HCEC 1CT (cell line): Measurements from ENCODE around the gene TTYH1.
A peak's percentile ranks its signal among the peaks of the same experiment; 100 is the strongest.
"Not testable (repeated sequence)": the region's sequence is repeated elsewhere in the genome, so short reads cannot be mapped to it uniquely, and the experiment has no call there.

Source experiments
- DNase-seq: peaks from one replicate; pipeline ENCODE4 v3.0.0-alpha.2; 2017

The TTYH1 gene

GRCh38 chr19:54415208-54415900 is at the start of gene TTYH1:
Gene TTYH1 (plus strand): TSS chr19:54415464. CDS start chr19:54415553, 89 bp downstream.
- DNase-seq: no peak

DNA sequence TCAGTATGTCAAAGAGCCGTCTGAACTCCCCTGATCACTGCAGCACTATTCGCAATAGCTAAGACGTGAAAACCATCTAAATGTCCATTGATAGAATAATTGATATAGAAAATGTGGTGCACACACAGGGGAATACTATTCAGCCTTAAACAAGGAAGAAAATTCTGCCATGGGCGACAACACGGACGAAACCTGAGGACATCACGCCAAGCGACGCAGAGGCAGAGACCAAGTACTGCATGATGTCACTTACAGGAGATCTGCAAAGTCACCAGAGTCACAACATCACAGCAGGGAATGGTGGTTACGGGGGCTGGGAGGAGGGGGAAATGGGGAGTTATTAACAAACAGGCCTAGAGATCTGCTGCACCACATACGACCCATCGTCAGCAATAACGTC is 49.5 kb upstream of the TTYH1 start:
- not testable (repeated sequence) for DNase-seq

DNA sequence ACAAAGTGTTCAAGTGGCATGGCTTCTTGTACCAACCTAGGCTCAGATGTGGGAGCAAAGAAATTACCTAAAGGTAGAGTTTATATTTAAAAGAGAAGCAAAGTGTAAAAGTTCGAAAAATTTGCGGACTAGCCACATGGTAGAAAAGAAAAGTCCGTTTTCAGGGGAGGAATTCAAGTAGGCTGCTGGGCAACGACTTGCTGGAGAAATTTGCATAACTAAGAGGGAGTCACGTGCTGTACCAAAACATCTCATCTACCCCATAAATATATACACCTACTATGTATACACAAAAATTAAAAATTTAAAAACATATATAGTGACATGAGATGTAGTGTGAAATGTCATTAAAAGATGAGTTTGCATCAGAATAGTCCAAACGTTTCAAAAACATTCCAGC is 48.5 kb upstream of the TTYH1 start:
- DNase-seq: no peak

- no peak for DNase-seq
Measured at GRCh38 chr19:54369082-54369687, 46.1 kb upstream of the TTYH1 start.

GRCh38 chr19:54369688-54370433 is 45.4 kb upstream of the TTYH1 start:
- DNase-seq: not testable (repeated sequence)

GRCh38 chr19:54370434-54370796 is 44.8 kb upstream of the TTYH1 start:
- DNase-seq: not testable (repeated sequence)

DNA sequence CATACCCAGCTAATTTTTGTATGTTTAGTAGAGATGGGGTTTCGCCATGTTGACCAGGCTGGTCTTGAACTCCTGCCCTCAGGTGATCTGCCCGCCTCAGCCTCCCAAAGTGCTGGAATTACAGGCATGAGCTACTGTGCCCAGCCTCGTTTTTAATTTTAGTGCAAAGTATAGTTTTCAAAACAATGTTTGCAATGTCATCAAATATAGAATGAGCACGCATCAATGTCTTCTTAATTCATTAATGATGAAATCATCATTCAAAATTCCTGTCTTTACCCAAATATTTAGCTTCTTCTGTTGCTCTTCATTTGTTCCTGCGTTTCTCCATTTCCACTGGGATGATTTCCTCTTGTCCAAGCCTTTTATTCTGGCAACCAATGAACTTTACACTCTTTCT is 43.8 kb upstream of the TTYH1 start:
- DNase-seq: not testable (repeated sequence)

GRCh38 chr19:54373781-54374631 is 41.3 kb upstream of the TTYH1 start:
- DNase-seq: no peak

GRCh38 chr19:54375181-54375938 is 39.9 kb upstream of the TTYH1 start:
- not testable (repeated sequence) for DNase-seq

DNA sequence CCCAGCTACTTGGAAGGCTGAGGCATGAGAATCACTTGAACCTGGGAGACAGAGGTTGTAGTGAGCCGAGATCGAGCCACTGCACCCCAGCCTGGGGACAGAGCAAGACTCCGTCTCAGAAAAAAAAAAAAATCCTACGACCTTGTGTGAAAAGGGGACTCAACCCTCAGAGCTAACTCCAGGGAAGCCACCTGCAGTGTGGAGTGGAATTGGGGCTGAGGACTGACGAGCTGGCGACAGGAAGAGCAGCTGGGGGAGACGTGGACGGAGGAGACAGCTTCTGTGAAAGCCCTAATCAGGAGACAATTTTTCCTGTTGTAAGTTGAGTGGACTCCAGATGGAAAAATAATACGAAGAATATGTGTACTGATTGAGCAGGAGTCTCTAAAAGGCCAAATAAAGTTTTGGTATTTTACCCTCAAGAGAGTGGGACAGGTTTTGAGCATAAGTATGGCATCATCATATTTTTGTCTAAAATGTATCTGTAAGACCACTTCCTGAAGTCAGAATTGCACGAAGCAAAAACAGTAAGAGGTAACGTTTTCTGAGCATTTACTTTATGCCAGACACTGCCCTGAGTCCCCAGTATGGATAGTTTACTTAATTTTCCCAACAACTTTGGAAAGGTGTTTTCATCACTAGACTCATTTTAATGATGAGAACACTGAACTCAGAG is 38.5 kb upstream of the TTYH1 start:
- no peak for DNase-seq

DNA sequence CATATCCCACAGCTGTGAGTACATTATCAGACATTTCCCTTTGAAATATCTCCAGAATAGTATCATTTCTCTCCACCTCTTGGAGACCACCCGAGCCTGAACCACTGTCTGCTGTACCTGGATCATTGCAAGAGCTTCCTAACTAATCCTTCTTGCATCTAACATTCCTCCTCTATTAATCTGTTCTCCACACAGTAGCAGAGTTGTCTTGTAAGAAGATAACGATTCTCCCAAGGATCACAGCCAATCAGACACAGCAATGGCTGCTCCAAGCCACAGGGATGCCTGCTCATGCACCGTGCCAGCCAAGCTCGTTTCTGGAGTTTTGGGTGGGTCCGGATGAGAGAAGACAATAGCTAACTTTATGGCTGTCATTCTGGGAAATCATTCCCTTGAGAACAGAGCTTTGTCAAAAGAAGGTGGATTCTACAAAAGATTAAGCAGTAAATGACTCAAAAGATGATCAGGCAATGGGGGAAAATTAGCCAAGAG is 36.0 kb upstream of the TTYH1 start:
- no peak for DNase-seq

- DNase-seq: no peak
Measured at GRCh38 chr19:54380897-54381296, 34.4 kb upstream of the TTYH1 start.

DNA sequence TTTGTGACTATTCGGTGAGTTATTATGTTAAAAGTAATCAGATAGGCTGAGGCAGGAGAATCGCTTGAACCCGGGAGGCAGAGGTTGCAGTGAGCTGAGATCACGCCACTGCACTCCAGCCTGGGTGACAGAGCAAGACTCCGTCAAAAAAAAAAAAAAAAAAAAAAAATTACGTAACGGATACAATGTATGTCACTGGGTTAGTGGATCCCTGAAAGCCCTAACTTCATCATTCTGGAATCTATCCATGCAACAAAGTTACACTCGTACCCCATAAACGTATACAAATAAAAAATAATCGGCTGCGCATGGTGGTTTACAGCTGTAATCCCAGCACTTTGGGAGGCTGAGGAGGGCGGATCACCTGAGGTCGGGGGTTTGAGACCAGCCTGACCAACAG is 33.2 kb upstream of the TTYH1 start:
- DNase-seq: not testable (repeated sequence)

DNA sequence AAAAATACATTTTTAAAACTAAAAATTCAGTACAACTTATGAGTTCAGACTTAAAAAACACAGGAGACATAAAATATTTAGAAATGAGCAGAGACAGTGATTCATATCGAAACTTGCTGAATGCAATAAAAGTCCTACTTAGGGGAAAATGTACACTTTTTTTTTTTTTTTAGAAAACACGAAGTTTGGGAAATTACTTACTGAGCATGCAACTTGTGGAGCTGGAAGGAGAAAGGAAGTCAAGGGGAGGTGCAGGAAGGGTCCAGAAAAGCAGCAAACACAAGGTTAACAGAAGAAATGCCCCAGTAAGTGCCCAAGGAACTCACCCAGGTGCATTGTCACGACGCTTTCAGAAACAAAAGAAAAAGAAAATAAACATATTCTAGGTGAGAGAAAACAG is 31.9 kb upstream of the TTYH1 start:
- no peak for DNase-seq

GRCh38 chr19:54387991-54388801 is 27.1 kb upstream of the TTYH1 start:
- DNase-seq: no peak

GRCh38 chr19:54388802-54389139 is 26.5 kb upstream of the TTYH1 start:
- DNase-seq: no peak

- no peak for DNase-seq
Measured at GRCh38 chr19:54389553-54389952, 25.7 kb upstream of the TTYH1 start.

DNA sequence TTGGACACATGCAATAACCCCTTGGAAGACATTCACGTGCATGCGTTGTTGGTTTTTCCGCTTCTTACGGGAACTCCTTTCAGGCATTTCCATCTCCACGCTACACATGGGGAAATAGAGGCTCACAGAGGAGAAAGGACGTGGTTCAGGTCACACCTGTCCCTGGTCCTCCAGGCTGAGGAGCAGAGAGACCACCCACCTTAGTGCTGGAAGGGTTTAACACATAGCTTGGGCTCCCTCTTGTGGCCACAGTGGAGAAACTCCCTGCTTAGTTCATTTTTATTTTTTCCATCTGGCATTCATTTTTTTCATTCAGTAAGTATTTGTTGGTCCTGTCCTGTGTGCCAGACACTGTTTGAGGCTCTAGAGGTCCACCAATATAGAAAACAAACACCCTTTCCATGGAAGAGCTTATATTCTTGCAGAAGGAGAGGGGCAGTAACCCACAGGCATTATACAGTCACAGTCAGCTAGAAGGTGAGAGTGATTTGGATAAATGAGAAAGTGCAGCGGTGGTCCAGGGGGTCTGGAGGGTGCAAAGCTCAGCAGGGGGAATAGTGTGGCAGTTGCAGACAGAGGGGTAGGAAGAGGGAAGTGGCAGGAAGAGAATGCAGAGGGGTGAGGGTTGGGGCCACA is 24.2 kb upstream of the TTYH1 start:
- DNase-seq: peak; percentile 38

- no peak for DNase-seq
Measured at GRCh38 chr19:54391589-54392061, 23.6 kb upstream of the TTYH1 start.

- no peak for DNase-seq
Measured at GRCh38 chr19:54392105-54392504, 23.2 kb upstream of the TTYH1 start.
